ENCODE results near the gene ZRANB3.

DNA sequence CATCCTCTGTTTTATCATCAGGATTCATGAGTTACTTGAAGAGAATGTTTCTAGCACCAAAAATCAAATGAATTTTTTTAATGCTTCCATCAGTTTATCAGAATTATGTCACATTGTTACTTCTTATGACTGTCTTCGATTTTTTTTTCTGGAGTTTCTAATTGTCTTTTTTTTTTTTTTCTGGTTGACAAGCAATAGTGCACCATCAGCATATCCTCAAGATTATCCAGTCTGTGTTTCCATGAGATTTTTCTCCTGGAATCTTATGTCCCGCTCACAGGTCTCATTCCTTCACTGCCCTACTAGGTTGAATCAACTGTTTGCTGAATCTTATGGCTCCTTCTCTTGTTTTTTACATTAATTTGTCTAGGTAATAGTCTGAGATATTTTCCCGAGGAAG lies 16.3 kb upstream of the ZRANB3 start:
- TF ChIP-seq POLR2A (IDR thresholded peaks at IDR 0.05) (no peak), EP300 (IDR thresholded peaks at IDR 0.05) (no peak)
- TF ChIP-seq, protein P1, sequence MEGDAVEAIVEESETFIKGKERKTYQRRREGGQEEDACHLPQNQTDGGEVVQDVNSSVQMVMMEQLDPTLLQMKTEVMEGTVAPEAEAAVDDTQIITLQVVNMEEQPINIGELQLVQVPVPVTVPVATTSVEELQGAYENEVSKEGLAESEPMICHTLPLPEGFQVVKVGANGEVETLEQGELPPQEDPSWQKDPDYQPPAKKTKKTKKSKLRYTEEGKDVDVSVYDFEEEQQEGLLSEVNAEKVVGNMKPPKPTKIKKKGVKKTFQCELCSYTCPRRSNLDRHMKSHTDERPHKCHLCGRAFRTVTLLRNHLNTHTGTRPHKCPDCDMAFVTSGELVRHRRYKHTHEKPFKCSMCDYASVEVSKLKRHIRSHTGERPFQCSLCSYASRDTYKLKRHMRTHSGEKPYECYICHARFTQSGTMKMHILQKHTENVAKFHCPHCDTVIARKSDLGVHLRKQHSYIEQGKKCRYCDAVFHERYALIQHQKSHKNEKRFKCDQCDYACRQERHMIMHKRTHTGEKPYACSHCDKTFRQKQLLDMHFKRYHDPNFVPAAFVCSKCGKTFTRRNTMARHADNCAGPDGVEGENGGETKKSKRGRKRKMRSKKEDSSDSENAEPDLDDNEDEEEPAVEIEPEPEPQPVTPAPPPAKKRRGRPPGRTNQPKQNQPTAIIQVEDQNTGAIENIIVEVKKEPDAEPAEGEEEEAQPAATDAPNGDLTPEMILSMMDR (IDR thresholded peaks at IDR 0.05) = no peak

Data from tibial nerve (tissue), 4 donors.